IMR-90 (cell line): ENCODE measurements around the gene CRYM. TPM values are rescaled to one million over a fixed set of nuclear protein-coding genes. Genes with fewer than 3 reads are reported as not detected.

Source experiments
- ATAC-seq: fragments of 200-7000 bp; cut with Tn5 transposase; 2 replicates; pipeline ENCODE4 v1.9.1; 2020; ENCODE audit warnings: low read depth, mild to moderate bottlenecking, moderate library complexity
- BruUV-seq: library from RNA; stranded (reverse); fragments of 400-500 nt; replicated peaks from 2 replicates; lab custom pipeline; 2021; lab: Mats Ljungman, UMichigan
- CTCF ChIA-PET: fragments of 300-600 bp; formaldehyde crosslinking; extraction: SDS; loops from one replicate; lab custom pipeline; 2021; ENCODE audit warnings: antibody characterized with exemption; lab: Yijun Ruan, JAX
- POLR2A ChIA-PET: fragments of 300-600 bp; sonication (Branson Sonifier 250); formaldehyde crosslinking; loops from one replicate; lab custom pipeline; 2022; ENCODE audit warnings: antibody characterized with exemption; ENCODE audit not compliant: unreplicated experiment; lab: Charles Lee
- DNase-seq: peaks from one replicate; pipeline ENCODE4 v3.0.0; 2013
- H2AFZ ChIP-seq: replicated peaks from 2 replicates; pipeline ENCODE3; 2013; ENCODE audit warnings: low read length, mild to moderate bottlenecking; ENCODE audit not compliant: poor library complexity
- H2AK5ac ChIP-seq: 2 replicates; pipeline ENCODE4 v1.6.1; 2013; ENCODE audit warnings: low read depth, low read length, inconsistent platforms
- H2AK9ac ChIP-seq: replicated peaks from 2 replicates; pipeline ENCODE3; 2013; ENCODE audit warnings: mild to moderate bottlenecking, low read depth, low read length, moderate library complexity; ENCODE audit not compliant: poor library complexity
- H2BK120ac ChIP-seq: 2 replicates; pipeline ENCODE4 v1.6.1; 2013; ENCODE audit warnings: low read depth, low read length, inconsistent platforms
- H2BK15ac ChIP-seq: 3 replicates; pipeline ENCODE4 v1.6.1; 2013; ENCODE audit warnings: low read depth, low read length, inconsistent platforms
- H2BK20ac ChIP-seq: 2 replicates; pipeline ENCODE4 v1.6.1; 2013; ENCODE audit warnings: low read depth, mild to moderate bottlenecking, inconsistent platforms, low read length, moderate library complexity
- H2BK5ac ChIP-seq: 2 replicates; pipeline ENCODE4 v1.6.1; 2013; ENCODE audit warnings: mild to moderate bottlenecking, low read depth, low read length, inconsistent platforms; ENCODE audit not compliant: poor library complexity, severe bottlenecking
- H3K14ac ChIP-seq: replicated peaks from 2 replicates; pipeline ENCODE4 v1.6.1; 2013; ENCODE audit warnings: low read depth, low read length, inconsistent platforms
- H3K18ac ChIP-seq: 2 replicates; pipeline ENCODE4 v1.6.1; 2013; ENCODE audit warnings: low read depth, low read length, control low read depth
- H3K23ac ChIP-seq: 2 replicates; pipeline ENCODE4 v1.6.1; 2013; ENCODE audit warnings: low read depth, low read length, inconsistent platforms
- H3K27ac ChIP-seq: 2 replicates; pipeline ENCODE4 v1.5.1; 2013; ENCODE audit warnings: mild to moderate bottlenecking, control low read depth, low read length; ENCODE audit not compliant: insufficient read depth
- H3K27me3 ChIP-seq: 2 replicates; pipeline ENCODE4 v1.6.1; 2013; ENCODE audit warnings: low read length; ENCODE audit not compliant: control insufficient read depth, insufficient read depth
- H3K36me3 ChIP-seq: 2 replicates; pipeline ENCODE4 v1.6.1; 2013; ENCODE audit warnings: low read length, mixed read lengths; ENCODE audit not compliant: control insufficient read depth, insufficient read depth
- H3K4ac ChIP-seq: 2 replicates; pipeline ENCODE4 v1.6.1; 2013; ENCODE audit warnings: low read depth, low read length, inconsistent platforms
- H3K4me1 ChIP-seq: 2 replicates; pipeline ENCODE4 v1.6.1; 2013; ENCODE audit warnings: low read length, mixed read lengths; ENCODE audit not compliant: control insufficient read depth, insufficient read depth
- H3K4me2 ChIP-seq: 2 replicates; pipeline ENCODE4 v1.6.1; 2013; ENCODE audit warnings: low read depth, mild to moderate bottlenecking, control low read depth, low read length, moderate library complexity
- H3K4me3 ChIP-seq: 2 replicates; pipeline ENCODE4 v1.5.1; 2013; ENCODE audit warnings: low read depth, mild to moderate bottlenecking, control low read depth, low read length, moderate library complexity; ENCODE audit not compliant: insufficient read depth
- H3K56ac ChIP-seq: 2 replicates; pipeline ENCODE4 v1.6.1; 2013; ENCODE audit warnings: low read length, inconsistent platforms; ENCODE audit not compliant: insufficient read depth; ENCODE audit errors: extremely low read depth
- H3K79me1 ChIP-seq, 2 experiments: 2 replicates each; pipeline ENCODE4 v1.6.1; 2013; ENCODE audit warnings: low read length in 2 of 2, inconsistent platforms in 1 of 2, low read depth in 1 of 2
- H3K9ac ChIP-seq: 2 replicates; pipeline ENCODE4 v1.6.1; 2013; ENCODE audit warnings: low read depth, low read length, control low read depth
- H3K9me1 ChIP-seq: 2 replicates; pipeline ENCODE4 v1.6.1; 2013; ENCODE audit warnings: low read length, inconsistent platforms; ENCODE audit not compliant: insufficient read depth
- H3K9me3 ChIP-seq: 2 replicates; pipeline ENCODE4 v1.6.1; 2013; ENCODE audit warnings: low read length; ENCODE audit not compliant: control insufficient read depth, insufficient read depth
- H4K20me1 ChIP-seq: 2 replicates; pipeline ENCODE4 v1.6.1; 2013; ENCODE audit warnings: low read length, inconsistent platforms; ENCODE audit not compliant: insufficient read depth
- H4K5ac ChIP-seq: 2 replicates; pipeline ENCODE4 v1.6.1; 2013; ENCODE audit warnings: mild to moderate bottlenecking, low read depth, low read length, control low read depth
- H4K8ac ChIP-seq, 2 experiments: 2 replicates each; pipeline ENCODE4 v1.6.1; 2013; ENCODE audit warnings: low read depth in 2 of 2, low read length in 2 of 2, control low read depth in 1 of 2, inconsistent platforms in 1 of 2
- H4K91ac ChIP-seq: 2 replicates; pipeline ENCODE4 v1.6.1; 2013; ENCODE audit warnings: low read depth, low read length, inconsistent platforms; ENCODE audit not compliant: insufficient read depth
- BHLHE40 ChIP-seq: fragments of 150-350 bp; IDR thresholded peaks from 2 replicates; pipeline ENCODE4 v1.6.1; 2016; ENCODE audit warnings: mild to moderate bottlenecking, low read depth, low read length
- CEBPB ChIP-seq: IDR thresholded peaks from 2 replicates; pipeline ENCODE4 v1.6.1; 2012; ENCODE audit warnings: low read depth, low read length, improper control_type of control experiment
- CHD1 ChIP-seq: IDR thresholded peaks from 2 replicates; pipeline ENCODE4 v1.6.1; 2012; ENCODE audit warnings: low read depth, low read length, improper control_type of control experiment
- CTCF ChIP-seq: conservative IDR thresholded peaks from 2 replicates; pipeline ENCODE4 v1.5.1; 2012; ENCODE audit warnings: mild to moderate bottlenecking, low read depth, low read length, improper control_type of control experiment
- ELK1 ChIP-seq: fragments of 150-350 bp; IDR thresholded peaks from 2 replicates; pipeline ENCODE4 v1.6.1; 2016; ENCODE audit warnings: low read depth, mild to moderate bottlenecking, low read length, moderate library complexity, borderline replicate concordance
- FOS ChIP-seq: fragments of 150-350 bp; IDR thresholded peaks from 2 replicates; pipeline ENCODE4 v1.6.1; 2016; ENCODE audit warnings: low read depth, low read length
- MAZ ChIP-seq: IDR thresholded peaks from 2 replicates; pipeline ENCODE4 v1.6.1; 2012; ENCODE audit warnings: low read depth, mild to moderate bottlenecking, low read length, improper control_type of control experiment, moderate library complexity, borderline replicate concordance
- MXI1 ChIP-seq: IDR thresholded peaks from 2 replicates; pipeline ENCODE4 v1.6.1; 2012; ENCODE audit warnings: low read depth, mild to moderate bottlenecking, low read length, moderate library complexity, borderline replicate concordance
- POLR2A ChIP-seq: IDR thresholded peaks from 2 replicates; pipeline ENCODE4 v1.6.1; 2012; ENCODE audit warnings: mild to moderate bottlenecking, low read depth, low read length
- RAD21 ChIP-seq: IDR thresholded peaks from 2 replicates; pipeline ENCODE4 v1.6.1; 2012; ENCODE audit warnings: low read length, improper control_type of control experiment
- RCOR1 ChIP-seq: IDR thresholded peaks from 2 replicates; pipeline ENCODE4 v1.6.1; 2012; ENCODE audit warnings: mild to moderate bottlenecking, low read length, improper control_type of control experiment; ENCODE audit not compliant: insufficient replicate concordance
- RFX5 ChIP-seq: IDR thresholded peaks from 2 replicates; pipeline ENCODE4 v1.8.0; 2012; ENCODE audit warnings: low read depth, mild to moderate bottlenecking, low read length, moderate library complexity
- SMC3 ChIP-seq: fragments of 150-350 bp; IDR thresholded peaks from 2 replicates; pipeline ENCODE4 v1.6.1; 2016; ENCODE audit warnings: low read depth, mild to moderate bottlenecking, antibody characterized with exemption, low read length, moderate library complexity
- WGBS, 2 experiments: methylation state at CpG; one replicate each; pipeline versions ENCODE4 v1.1.5 to v1.1.7; 2013; ENCODE audit warnings: missing lambda C conversion rate in 2 of 2; ENCODE audit not compliant: insufficient read length in 1 of 2; ENCODE audit errors: extremely low coverage in 2 of 2; 5-methylcytosine and 5-hydroxymethylcytosine counted together
- dilution Hi-C: fragments of 300-500 bp; cut with HindIII; formaldehyde crosslinking; loops from one replicate; pipeline ENCODE4 v1.14.3; 2018; ENCODE audit warnings: low sequenced_read_pairs; ENCODE audit not compliant: unreplicated experiment
- in situ Hi-C: fragments of 300-500 bp; cut with MboI; formaldehyde crosslinking; loops from 3 replicates; pipeline ENCODE4 v1.14.3; 2019; ENCODE audit warnings: low sequenced_read_pairs, inconsistent platforms, mixed read lengths
- intact Hi-C: fragments of 100-400 bp; cut with micrococcal nuclease; formaldehyde crosslinking; loops from 2 replicates; pipeline ENCODE4 v1.10.0; 2022
- polyA plus RNA-seq, 3 experiments: library from polyadenylated mRNA; depleted of rRNA; stranded (reverse); fragments of >200 nt; gene quantifications; 2 replicates each; pipeline ENCODE4 v1.2.3, GENCODE V29; 2012; ENCODE audit warnings: low replicate concordance in 1 of 3
- total RNA-seq: library from RNA; depleted of rRNA; stranded (reverse); fragments of >200 nt; gene quantifications from 2 replicates; pipeline ENCODE4 v1.2.3, GENCODE V29; 2012

Gene CRYM
- total and polyA plus RNA-seq, 2 of the 4 experiments (the other 2 are of a cell fraction): not detected

- no peak overlapping the region for H4K91ac ChIP-seq
- H2BK120ac ChIP-seq: no peak overlapping the region
- H3K4me3 ChIP-seq: no peak overlapping the region
- H2AFZ ChIP-seq: no peak overlapping the region
- no peaks in the 10 kb centered on the region; the same call in 1 of the 2 replicates for H3K4me1 ChIP-seq
- in situ Hi-C loops (no loop called here), dilution Hi-C loops (no loop called here), intact Hi-C loops (no loop called here)
- no peaks in the 10 kb centered on the region for H4K20me1 ChIP-seq
- no peak overlapping the region for H3K4ac ChIP-seq
- no peaks in the 10 kb centered on the region for H3K36me3 ChIP-seq
- no peak overlapping the region for H3K23ac ChIP-seq
- H3K27ac ChIP-seq: no peak overlapping the region
- H3K9me3 ChIP-seq: no peaks in the 10 kb centered on the region
- 0 out of 2 replicates have a peak, but pooled peaks cover 3% of the 10 kb centered on the region for H3K9me1 ChIP-seq
- H2BK20ac ChIP-seq: no peak overlapping the region
- H2BK15ac ChIP-seq: no peak overlapping the region
- no TSS peak for BruUV-seq
- no peak overlapping the region for H3K56ac ChIP-seq
- no peak overlapping the region for H2AK9ac ChIP-seq
- H4K5ac ChIP-seq: no peak overlapping the region
- no peak overlapping the region for H3K14ac ChIP-seq
- no peak overlapping the region for H3K9ac ChIP-seq
- ATAC-seq (no peak), DNase-seq (no peak)
- H3K79me1 ChIP-seq: no peaks in the 10 kb centered on the region
- H4K8ac ChIP-seq: no peak overlapping the region
- ChIA-PET POLR2A (no interaction called here), CTCF (no interaction called here)
- no peak overlapping the region for H2AK5ac ChIP-seq
- no peak overlapping the region for H2BK5ac ChIP-seq
- WGBS, 2 experiments: no CpG with 5 or more reads among the region's 4 CpGs
- H3K18ac ChIP-seq: no peak overlapping the region
- TF ChIP-seq CEBPB (no peak), SMC3 (no peak), CHD1 (no peak), RFX5 (no peak), MAZ (no peak), RCOR1 (no peak), BHLHE40 (no peak), RAD21 (no peak), POLR2A (no peak), ELK1 (no peak), CTCF (no peak), MXI1 (no peak), FOS (no peak)
- peaks cover 3% of the 10 kb centered on the region for H3K27me3 ChIP-seq
- H3K4me2 ChIP-seq: no peak overlapping the region
Measured at GRCh38 chr16:21264571-21265036, 13.5 kb downstream of the CRYM start.
